Peyer's patch (tissue), 4 donors: ENCODE data around the gene FOXL3.

Experiments
- CTCF ChIP-seq, 6 experiments: fragments of 450-650 bp in 4 of 6; fragments of 200-600 bp in 2 of 6; sonication (generic) in 1 of 6; IDR thresholded peaks; one replicate each; pipeline ENCODE4 v1.5.1; 2017 to 2019; ENCODE audit warnings: antibody characterized with exemption in 6 of 6, mild to moderate bottlenecking in 3 of 6, moderate library complexity in 1 of 6
- POLR2A ChIP-seq, 2 donors: fragments of 450-650 bp; IDR thresholded peaks; one replicate each; pipeline ENCODE4 v1.5.1; 2017; ENCODE audit warnings: antibody characterized with exemption in 2 of 2, mild to moderate bottlenecking in 2 of 2, moderate library complexity in 2 of 2

DNA sequence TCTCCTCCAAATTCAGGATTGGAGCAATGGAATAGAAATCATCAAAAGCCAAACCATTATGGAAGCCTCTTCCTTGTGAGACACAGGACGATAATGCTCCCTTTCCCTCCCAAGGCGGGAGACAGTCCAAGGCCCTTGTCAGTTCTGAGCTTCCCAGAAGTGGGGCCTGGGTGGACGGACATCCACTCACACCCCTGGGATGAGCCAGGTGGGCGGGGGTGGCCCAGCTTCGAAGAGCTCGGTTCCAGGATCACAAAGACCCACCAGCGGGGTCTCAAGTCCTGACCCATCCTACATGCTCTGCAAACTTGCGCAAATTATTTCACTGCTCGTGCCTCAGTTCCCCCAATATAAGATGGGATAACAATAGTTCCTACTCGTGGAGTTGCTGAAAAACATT is 10.1 kb upstream of the FOXL3 start:
- TF ChIP-seq CTCF (IDR thresholded peaks at IDR 0.05) (no peak), POLR2A (IDR thresholded peaks at IDR 0.05) (no peak)
